Bladder microvascular endothelial cell (primary cell): ENCODE data around the gene MPV17L2. TPM values are rescaled to one million over a fixed set of nuclear protein-coding genes. Genes with fewer than 3 reads are reported as not detected.

ENCODE experiments used
- total RNA-seq: library from RNA; depleted of rRNA; stranded (reverse); fragments of >200 nt; gene quantifications from 2 replicates; pipeline ENCODE4 v1.2.3, GENCODE V29; 2014

The MPV17L2 gene
- total RNA-seq: 7.8 and 9.3 TPM in 2 replicates

GRCh38 chr19:18192673-18193387 is at the start of gene MPV17L2:
MPV17L2 (plus strand) TSS chr19:18193218; CDS start chr19:18193282, 64 bp downstream.

GRCh38 chr19:18152817-18153555 is 40.0 kb upstream of the MPV17L2 start, which contains the start of gene PIK3R2:
PIK3R2 (plus strand) TSS chr19:18153163; CDS start chr19:18155880, 2,717 bp downstream.

GRCh38 chr19:18173572-18174288 is 19.3 kb upstream of the MPV17L2 start, which contains the start of gene IFI30:
IFI30 (plus strand) TSS chr19:18173813; CDS start chr19:18173842, 29 bp downstream.

GRCh38 chr19:18203863-18204393 is 10.9 kb downstream of the MPV17L2 start, which contains the start of gene RAB3A:
RAB3A (minus strand) TSS chr19:18204042; CDS start chr19:18202740, 1,302 bp downstream.

GRCh38 chr19:18225702-18226468 is 32.9 kb downstream of the MPV17L2 start, which contains the start of gene PDE4C:
PDE4C (minus strand) TSS chr19:18226438; CDS start chr19:18226415, 23 bp downstream.

Other genes with a start within 250 kb of the MPV17L2 start
- gene KCNN1, start 226.1 kb upstream of the MPV17L2 start, total RNA-seq: under 0.01 TPM in 1 of 2 replicates, not detected in the other
- 32.7 and 74.5 TPM in 2 replicates for gene ARRDC2, start 185.0 kb upstream of the MPV17L2 start, total RNA-seq
- 0.31 and 0.49 TPM in 2 replicates for gene IL12RB1, start 106.3 kb upstream of the MPV17L2 start, total RNA-seq
- gene MAST3, start 95.4 kb upstream of the MPV17L2 start, total RNA-seq: 1.1 and 4.7 TPM in 2 replicates
- gene PIK3R2, start 40.1 kb upstream of the MPV17L2 start, total RNA-seq: 0.97 and 3.7 TPM in 2 replicates
- gene IFI30, start 19.4 kb upstream of the MPV17L2 start, total RNA-seq: 4.4 and 5.7 TPM in 2 replicates
- gene RAB3A, start 10.8 kb downstream of the MPV17L2 start, total RNA-seq: 0.16 and 0.94 TPM in 2 replicates
- 0.16 and 0.25 TPM in 2 replicates for gene PDE4C, start 33.2 kb downstream of the MPV17L2 start, total RNA-seq
- gene IQCN, start 81.2 kb downstream of the MPV17L2 start, total RNA-seq: 0.16 and 0.31 TPM in 2 replicates
- gene JUND, start 88.4 kb downstream of the MPV17L2 start, total RNA-seq: 101 TPM in 2 replicates
- 109 and 140 TPM in 2 replicates for gene LSM4, start 129.9 kb downstream of the MPV17L2 start, total RNA-seq
- 18.6 and 21.6 TPM in 2 replicates for gene PGPEP1, start 147.4 kb downstream of the MPV17L2 start, total RNA-seq
- 54.4 and 214 TPM in 2 replicates for gene GDF15, start 192.9 kb downstream of the MPV17L2 start, total RNA-seq
- gene LRRC25, start 204.4 kb downstream of the MPV17L2 start, total RNA-seq: not detected in 2 replicates
- gene SSBP4, start 226.2 kb downstream of the MPV17L2 start, total RNA-seq: 46.1 and 56.0 TPM in 2 replicates
- 28.7 and 74.6 TPM in 2 replicates for gene ISYNA1, start 244.9 kb downstream of the MPV17L2 start, total RNA-seq